Prostate gland (tissue), 2 donors: ENCODE results near the gene GEMIN4. TPM values are rescaled to one million over a fixed set of nuclear protein-coding genes. Genes with fewer than 3 reads are reported as not detected.
A peak's percentile ranks its signal among the peaks of the same experiment; 100 is the strongest.

Source experiments
- DNase-seq: peaks from one replicate; pipeline ENCODE4 v3.0.0-alpha.2; 2019; ENCODE audit warnings: low spot score
- H3K27ac ChIP-seq, 2 donors: fragments of 200-600 bp; sonication (generic); 2 replicates each; pipeline ENCODE4 v1.5.1; 2017 to 2019
- H3K27me3 ChIP-seq: fragments of 200-600 bp; sonication (generic); replicated peaks from 2 replicates; pipeline ENCODE4 v1.5.1; 2019; ENCODE audit not compliant: insufficient read depth
- H3K36me3 ChIP-seq, 2 donors: fragments of 200-600 bp; sonication (generic); 1 replicate in 1 of 2; 2 replicates in 1 of 2; pipeline versions ENCODE4 v1.5.1 to v1.8.1; 2017 to 2019
- H3K4me1 ChIP-seq: fragments of 200-600 bp; sonication (generic); replicated peaks from 2 replicates; pipeline ENCODE4 v1.5.1; 2019
- H3K4me3 ChIP-seq, 2 donors: fragments of 200-600 bp; sonication (generic); 2 replicates each; pipeline ENCODE4 v1.5.1; 2017 to 2019
- H3K9me3 ChIP-seq: fragments of 200-600 bp; sonication (generic); 2 replicates; pipeline ENCODE4 v1.5.1; 2017
- CTCF ChIP-seq, 4 experiments: fragments of 200-600 bp in 2 of 4; fragments of 450-650 bp in 2 of 4; sonication (generic) in 2 of 4; IDR thresholded peaks; 1 replicate in 3 of 4; 2 replicates in 1 of 4; pipeline ENCODE4 v1.5.1; 2016 to 2019; ENCODE audit warnings: antibody characterized with exemption in 4 of 4, mild to moderate bottlenecking in 2 of 4, moderate library complexity in 2 of 4
- POLR2A ChIP-seq: fragments of 450-650 bp; IDR thresholded peaks from one replicate; pipeline ENCODE4 v1.6.1; 2016; ENCODE audit warnings: antibody characterized with exemption, mild to moderate bottlenecking
- POLR2AphosphoS5 ChIP-seq: sonication (generic); formaldehyde crosslinking; IDR thresholded peaks from one replicate; pipeline ENCODE4 v1.6.1; 2017; ENCODE audit warnings: antibody characterized with exemption
- WGBS: methylation state at CpG from one replicate; pipeline ENCODE4 v1.1.5; 2018; 5-methylcytosine and 5-hydroxymethylcytosine counted together
- intact Hi-C: fragments of 100-400 bp; cut with DNase I; formaldehyde crosslinking; loops from one replicate; pipeline ENCODE4 v1.14.2; 2022
- total RNA-seq, 2 donors: library from RNA; depleted of rRNA; stranded (reverse); fragments of >200 nt; gene quantifications; one replicate each; pipeline ENCODE4 v1.1.0, GENCODE V29; 2016

GEMIN4 gene
- total RNA-seq, 2 donors from 2014 or later, result 27.9 to 33.1 TPM

GRCh38 chr17:797236-797840 is 45.3 kb upstream of the GEMIN4 start:
- H3K27me3 ChIP-seq, result no peaks in the 10 kb centered on the region
- no peaks in the 10 kb centered on the region for H3K9me3 ChIP-seq
- no peak for TF ChIP-seq POLR2AphosphoS5
- no peak for TF ChIP-seq CTCF (IDR thresholded peaks at IDR 0.05)
- TF ChIP-seq POLR2A, result no peak
- H3K27ac ChIP-seq, result peak overlapping the region in 1 of 2 donors; percentile 15
- H3K4me3 ChIP-seq, result no peak overlapping the region
- no peak for DNase-seq
- H3K36me3 ChIP-seq, result peaks cover 0 to 6% of the 10 kb centered on the region in 2 donors
- WGBS, result 88% methylated on average over 22 of the region's 22 CpGs
- intact Hi-C loops, result loop anchor here (5.0 kb wide), 1 partner anchor 50 kb away; no protein-coding TSS in a partner anchor
- no peaks in the 10 kb centered on the region for H3K4me1 ChIP-seq

DNA sequence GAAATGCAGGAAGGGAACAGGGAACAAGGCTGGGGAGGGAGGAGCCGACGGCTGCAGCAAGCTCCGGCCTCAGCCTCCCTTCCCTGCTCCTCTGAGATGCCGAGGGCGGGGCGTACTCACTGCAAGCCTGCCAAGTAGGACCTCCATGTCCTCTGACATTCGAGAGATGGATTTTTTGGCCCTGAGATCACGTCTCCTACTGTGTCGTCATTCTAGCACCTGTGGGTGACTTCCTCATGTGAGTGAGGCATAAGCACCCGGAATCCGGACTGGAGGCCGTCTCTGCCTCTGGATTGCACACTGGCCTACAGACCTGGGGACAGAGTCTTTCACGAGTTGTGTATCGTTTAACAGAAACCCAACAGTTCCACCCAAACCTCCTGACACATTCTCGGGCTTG is 44.5 kb upstream of the GEMIN4 start:
- no peaks in the 10 kb centered on the region for H3K27me3 ChIP-seq
- intact Hi-C loops, result loop anchor here (5.0 kb wide), 1 partner anchor 51 kb away; no protein-coding TSS in a partner anchor
- no peak overlapping the region for H3K4me3 ChIP-seq
- TF ChIP-seq POLR2AphosphoS5, result no peak
- no peak for DNase-seq
- H3K4me1 ChIP-seq, result no peaks in the 10 kb centered on the region
- H3K27ac ChIP-seq, result no peak overlapping the region
- H3K36me3 ChIP-seq, result peaks cover 0 to 10% of the 10 kb centered on the region in 2 donors
- H3K9me3 ChIP-seq, result no peaks in the 10 kb centered on the region
- WGBS, result 80% methylated on average over 15 of the region's 15 CpGs

GRCh38 chr17:795721-796120 is 43.7 kb upstream of the GEMIN4 start:
- Histone ChIP-seq H3K27ac (peak overlapping the region in 1 of 2 donors; percentile 37), H3K4me3 (no peak overlapping the region), H3K9me3 (no peaks in the 10 kb centered on the region), H3K36me3 (peaks cover 0 to 9% of the 10 kb centered on the region in 2 donors), H3K4me1 (no peaks in the 10 kb centered on the region), H3K27me3 (no peaks in the 10 kb centered on the region)
- WGBS, result 68% methylated on average over 9 of the region's 9 CpGs
- DNase-seq, result no peak
- intact Hi-C loops, result loop anchor here (2.0 to 5.0 kb wide), 2 partner anchors 52 to 185 kb away; no protein-coding TSS in a partner anchor
- no peak for TF ChIP-seq CTCF (IDR thresholded peaks at IDR 0.05)
- no peak for TF ChIP-seq POLR2AphosphoS5
- TF ChIP-seq POLR2A, result no peak

- Histone ChIP-seq H3K4me1 (no peaks in the 10 kb centered on the region), H3K36me3 (peaks cover 0 to 5% of the 10 kb centered on the region in 2 donors), H3K27me3 (no peaks in the 10 kb centered on the region), H3K27ac (peak overlapping the region; percentile 37 to 71), H3K9me3 (no peaks in the 10 kb centered on the region), H3K4me3 (no peak overlapping the region)
- no peak for DNase-seq
- 56% methylated on average over 14 of the region's 14 CpGs for WGBS
- TF ChIP-seq CTCF (IDR thresholded peaks at IDR 0.05) (no peak), POLR2AphosphoS5 (no peak), POLR2A (no peak)
- intact Hi-C loops, result loop anchor here (2.0 to 5.0 kb wide), 2 partner anchors 52 to 186 kb away; no protein-coding TSS in a partner anchor
These were observed 43.2 kb upstream of the GEMIN4 start for GRCh38 chr17:795276-795675.

DNA sequence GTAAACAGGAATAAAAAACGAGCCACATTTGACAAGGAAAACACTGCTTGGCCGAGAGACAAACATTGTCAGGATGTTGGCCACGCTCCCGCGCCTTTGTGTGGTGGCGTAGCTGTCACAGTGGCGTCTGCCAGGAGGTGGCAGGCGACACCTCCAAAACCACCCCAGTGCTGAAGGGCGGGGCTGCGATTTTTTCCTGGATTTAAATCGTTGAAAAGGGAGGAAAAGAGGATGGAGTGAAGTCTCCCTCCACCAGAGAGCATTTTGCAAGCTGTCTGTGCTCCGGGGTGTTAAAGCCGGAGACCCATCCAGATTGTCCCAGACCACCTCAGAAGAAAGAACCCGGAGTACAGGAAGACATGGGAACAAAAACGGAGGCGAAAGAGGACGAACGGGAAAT is 42.8 kb upstream of the GEMIN4 start:
- Histone ChIP-seq H3K9me3 (no peaks in the 10 kb centered on the region), H3K36me3 (peaks cover 0 to 5% of the 10 kb centered on the region in 2 donors), H3K27me3 (no peaks in the 10 kb centered on the region), H3K4me3 (no peak overlapping the region), H3K4me1 (no peaks in the 10 kb centered on the region), H3K27ac (peak overlapping the region; percentile 37 to 71)
- WGBS, result 5% methylated on average over 18 of the region's 18 CpGs
- DNase-seq, result peak; percentile 89
- TF ChIP-seq POLR2A, result no peak
- TF ChIP-seq CTCF (IDR thresholded peaks at IDR 0.05), result peak; percentile 67 to 98 (median 92)
- TF ChIP-seq POLR2AphosphoS5, result peak; percentile 86
- intact Hi-C loops, result loop anchor here (2.0 to 5.0 kb wide), 3 partner anchors 52 to 262 kb away; no protein-coding TSS in a partner anchor
